HG02981 (cell line): ENCODE data around the gene CIB4.

Experiments
- ATAC-seq: cut with Tn5 transposase; IDR thresholded peaks from one replicate; pipeline ENCODE4 v1.9.1; 2021; ENCODE audit warnings: mild to moderate bottlenecking, moderate library complexity; ENCODE audit not compliant: unreplicated experiment

Gene CIB4

DNA sequence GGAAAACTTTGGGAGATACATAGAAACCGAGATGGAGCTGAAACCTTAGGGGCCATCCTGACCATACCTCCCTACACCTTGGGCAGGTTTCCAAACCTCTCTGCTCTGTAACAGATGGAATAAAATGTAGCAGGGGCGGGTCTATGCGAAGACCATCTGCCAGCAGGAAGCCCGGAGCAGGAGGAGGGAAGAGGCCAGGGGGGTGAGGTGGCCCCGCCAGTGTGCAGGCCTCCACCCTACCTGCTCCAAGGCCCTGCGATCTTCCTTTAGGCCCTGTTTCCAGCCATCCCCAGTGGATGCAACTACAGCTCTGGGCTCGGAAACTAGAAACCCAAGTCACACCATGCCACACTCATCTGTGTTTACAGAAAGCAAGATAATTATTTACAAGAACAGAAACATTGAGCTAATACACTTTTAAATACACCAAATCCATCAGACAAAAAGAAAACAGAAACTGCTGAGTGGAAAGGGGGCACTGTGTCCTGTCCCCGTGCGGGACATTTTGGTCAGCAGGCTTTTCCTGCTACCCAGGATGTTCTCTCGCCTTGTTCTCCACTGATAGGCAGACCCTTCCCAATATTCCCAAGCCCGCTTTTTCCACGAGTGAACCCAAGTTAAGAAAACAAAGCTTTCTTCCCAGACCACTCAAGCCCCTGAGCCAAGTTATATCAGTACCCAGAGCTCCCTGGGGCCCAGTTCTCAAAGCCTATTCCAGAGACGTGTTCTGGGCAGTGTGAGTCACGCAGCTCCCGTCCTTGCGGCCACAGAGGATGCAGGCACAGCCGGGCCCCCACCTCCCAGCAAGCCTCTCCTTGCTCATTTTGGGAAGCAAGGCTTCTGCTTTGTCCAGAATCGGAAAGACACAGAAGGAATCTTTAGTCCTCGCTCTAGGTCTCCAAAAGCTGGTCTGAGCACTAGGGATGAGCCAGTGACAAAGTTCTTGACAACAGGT is 17.3 kb downstream of the CIB4 start:
- no peak for ATAC-seq

- ATAC-seq, result no peak
Observed at GRCh38 chr2:26621469-26622199, 19.5 kb downstream of the CIB4 start.

DNA sequence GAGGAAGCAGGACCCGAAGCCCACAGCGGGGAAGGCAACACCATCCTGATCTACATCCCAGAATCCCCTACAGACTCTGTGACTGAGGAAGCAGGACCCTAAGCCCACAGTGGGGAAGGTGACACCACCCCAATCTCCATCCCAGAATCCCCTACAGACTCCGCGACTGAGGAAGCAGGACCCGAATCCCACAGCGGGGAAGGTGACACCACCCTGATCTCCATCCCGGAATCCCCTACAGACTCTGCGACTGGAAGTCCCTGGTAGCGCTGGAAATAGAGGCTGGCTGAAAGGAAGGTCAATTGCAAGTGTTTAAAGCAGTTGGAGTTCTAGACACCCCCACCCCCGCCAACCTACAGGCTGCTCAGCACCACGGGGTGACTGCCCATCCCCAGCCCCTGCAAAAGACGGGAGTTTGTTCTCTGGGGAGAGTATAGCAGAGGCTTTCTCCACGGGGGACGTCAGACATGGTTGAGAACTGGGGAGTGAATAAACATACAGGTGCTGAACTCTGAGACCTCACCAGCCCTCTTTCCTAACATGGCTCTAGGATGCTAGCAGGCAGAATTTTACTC is 21.0 kb downstream of the CIB4 start:
- ATAC-seq, result no peak

DNA sequence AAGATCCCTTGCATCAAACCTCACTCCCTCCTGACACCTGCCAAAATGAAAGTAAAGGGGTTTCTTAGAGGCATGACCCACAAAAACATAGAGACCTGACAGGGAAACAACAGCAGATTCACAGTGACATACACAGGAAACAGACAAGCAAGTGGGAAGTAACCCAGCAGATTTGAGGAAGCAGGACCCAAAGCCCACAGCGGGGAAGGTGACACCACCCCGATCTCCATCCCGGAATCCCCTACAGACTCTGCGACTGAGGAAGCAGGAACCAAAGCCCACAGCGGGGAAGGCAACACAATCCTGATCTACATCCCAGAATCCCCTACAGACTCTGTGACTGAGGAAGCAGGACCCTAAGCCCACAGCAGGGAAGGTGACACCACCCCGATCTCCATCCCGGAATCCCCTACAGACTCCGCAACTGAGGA is 21.6 kb downstream of the CIB4 start:
- ATAC-seq, result no peak

DNA sequence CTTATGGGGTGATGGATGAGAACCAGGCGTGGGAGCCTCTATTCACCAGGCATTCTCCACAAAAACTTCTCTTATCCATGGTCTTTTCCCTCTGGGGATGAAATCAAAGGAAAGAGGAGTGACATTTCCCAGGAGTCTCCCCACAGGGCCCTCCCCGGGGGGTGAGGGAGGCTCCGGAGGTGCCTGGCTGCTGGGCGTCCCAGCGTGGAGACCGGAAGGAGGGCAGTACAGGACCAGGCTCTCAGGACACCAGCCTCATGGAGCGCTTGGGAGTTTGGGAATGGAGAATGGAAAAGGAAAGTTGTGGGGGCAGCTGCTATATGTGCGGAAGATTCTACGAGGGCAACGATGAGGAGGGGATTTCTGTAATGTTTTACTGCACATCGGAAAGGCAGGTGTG is 22.1 kb downstream of the CIB4 start:
- no peak for ATAC-seq

- ATAC-seq, result no peak
Observed at GRCh38 chr2:26618611-26619010, 22.6 kb downstream of the CIB4 start.

DNA sequence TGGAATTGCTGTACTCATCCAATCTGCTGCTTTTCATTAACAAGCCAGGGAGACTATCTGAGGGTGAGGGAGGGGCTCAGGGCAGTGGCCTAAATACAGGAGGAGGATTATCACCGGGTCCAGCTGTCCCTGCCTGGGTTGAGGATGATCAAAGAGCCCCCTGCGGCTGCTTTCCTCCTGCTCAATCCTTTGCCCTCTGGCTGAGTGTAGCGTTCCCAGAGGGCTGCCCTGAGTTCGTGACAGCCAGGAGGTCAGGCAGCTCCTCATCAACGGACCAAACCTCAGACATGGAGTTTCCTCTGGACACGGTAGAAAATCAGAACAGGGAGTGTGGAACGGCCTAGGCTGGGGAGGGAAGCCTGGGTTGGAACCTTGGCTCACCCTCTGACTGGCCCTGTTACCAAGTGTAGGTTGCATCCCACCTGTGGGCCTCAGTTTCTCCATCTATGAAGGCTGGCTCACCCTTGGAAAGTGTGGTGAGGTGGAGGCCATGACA is 23.5 kb downstream of the CIB4 start:
- ATAC-seq, result no peak

- no peak for ATAC-seq
Observed at GRCh38 chr2:26616706-26617587, 24.2 kb downstream of the CIB4 start.

DNA sequence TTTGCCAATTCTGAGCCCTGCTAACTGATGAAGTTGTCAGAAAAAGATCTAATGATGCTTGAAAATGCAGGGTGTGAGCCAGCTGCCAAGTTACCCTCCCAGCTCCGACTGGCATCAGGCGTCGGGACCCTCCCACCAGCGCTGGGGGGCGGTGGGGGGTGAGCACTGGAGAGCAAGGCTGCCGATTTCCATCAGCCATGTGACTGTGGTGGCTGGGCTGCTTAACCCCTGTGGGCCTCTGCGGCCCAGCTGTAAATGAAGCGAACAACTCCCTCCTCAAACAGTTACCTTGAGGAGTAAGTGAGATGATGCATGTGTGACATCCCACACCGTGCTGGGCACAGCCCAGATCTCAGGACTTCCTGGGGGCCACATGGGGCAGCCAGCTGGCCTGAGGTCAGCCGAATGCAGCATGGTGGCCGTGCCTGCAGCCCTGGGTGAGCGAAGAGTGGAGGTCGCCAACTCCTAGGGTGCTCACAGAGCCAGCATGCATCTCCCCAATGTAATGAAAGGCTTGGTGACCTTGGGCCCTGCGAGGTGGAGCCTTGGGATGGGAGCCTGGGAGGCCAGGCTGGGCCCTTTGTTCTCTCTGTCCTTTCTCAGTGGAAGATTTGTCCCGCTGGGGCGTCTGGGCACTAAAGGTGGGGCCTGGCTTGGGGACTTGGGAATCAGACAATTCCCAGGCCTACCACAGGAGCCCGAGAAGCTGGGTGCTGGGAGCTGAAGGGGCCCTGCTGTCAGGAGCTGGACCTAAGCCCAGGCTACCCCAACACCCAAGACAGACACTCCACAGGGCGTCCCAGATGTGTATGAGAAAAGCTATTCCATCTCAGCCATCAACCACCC is 25.1 kb downstream of the CIB4 start:
- no peak for ATAC-seq

GRCh38 chr2:26615336-26615859 is 25.8 kb downstream of the CIB4 start:
- ATAC-seq, result no peak

GRCh38 chr2:26614216-26615138 is 26.7 kb downstream of the CIB4 start:
- ATAC-seq, result no peak

DNA sequence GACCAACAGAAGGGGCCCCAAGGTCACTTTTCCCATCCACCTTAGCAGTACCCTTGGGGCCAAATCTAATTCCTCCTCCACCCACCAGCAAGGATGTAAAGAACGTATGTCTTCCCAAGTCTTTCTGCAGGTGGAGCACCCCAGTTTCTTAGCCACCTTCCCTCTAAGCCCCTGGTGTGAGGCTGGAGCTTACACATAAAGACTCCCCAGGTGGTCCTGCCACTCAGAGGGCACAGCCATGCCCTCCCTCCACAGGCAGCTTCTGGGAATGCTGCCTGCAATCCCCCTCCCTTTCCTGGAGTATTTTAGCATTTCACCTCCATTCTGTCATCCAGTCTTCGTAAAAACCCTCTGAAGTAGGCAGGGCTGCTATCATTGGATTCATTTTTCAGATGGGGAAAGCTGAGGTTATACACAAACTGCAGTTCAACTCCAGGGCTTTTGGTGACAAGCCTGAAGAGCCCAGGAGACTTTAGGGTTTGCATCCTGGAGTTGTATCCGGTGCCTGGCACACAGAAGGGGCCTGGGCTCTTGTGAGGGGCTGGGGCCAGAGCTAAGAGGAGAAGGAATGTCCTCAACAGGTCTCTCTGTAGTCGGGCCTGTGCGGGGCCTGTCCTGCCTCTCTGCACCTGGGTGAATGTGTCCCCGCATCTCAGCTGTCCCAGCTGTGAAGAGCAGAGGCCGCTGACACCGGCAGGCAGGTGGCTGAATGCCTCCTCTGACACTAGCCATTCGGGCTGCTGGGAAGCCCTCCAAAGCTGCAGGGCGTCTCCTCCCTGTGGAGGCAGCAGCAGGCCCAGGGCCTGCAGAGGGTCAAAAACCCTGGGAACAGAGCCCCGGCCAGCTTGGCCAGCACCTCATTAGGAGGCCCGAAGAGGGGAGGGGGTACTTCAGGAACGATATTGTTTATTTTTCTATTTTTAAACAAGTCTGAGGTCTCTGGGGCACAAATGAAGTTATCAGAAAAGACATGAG is 27.6 kb downstream of the CIB4 start:
- ATAC-seq, result no peak

- ATAC-seq, result no peak
Observed at GRCh38 chr2:26612522-26613240, 28.5 kb downstream of the CIB4 start.

- no peak for ATAC-seq
Observed at GRCh38 chr2:26612034-26612433, 29.1 kb downstream of the CIB4 start.

DNA sequence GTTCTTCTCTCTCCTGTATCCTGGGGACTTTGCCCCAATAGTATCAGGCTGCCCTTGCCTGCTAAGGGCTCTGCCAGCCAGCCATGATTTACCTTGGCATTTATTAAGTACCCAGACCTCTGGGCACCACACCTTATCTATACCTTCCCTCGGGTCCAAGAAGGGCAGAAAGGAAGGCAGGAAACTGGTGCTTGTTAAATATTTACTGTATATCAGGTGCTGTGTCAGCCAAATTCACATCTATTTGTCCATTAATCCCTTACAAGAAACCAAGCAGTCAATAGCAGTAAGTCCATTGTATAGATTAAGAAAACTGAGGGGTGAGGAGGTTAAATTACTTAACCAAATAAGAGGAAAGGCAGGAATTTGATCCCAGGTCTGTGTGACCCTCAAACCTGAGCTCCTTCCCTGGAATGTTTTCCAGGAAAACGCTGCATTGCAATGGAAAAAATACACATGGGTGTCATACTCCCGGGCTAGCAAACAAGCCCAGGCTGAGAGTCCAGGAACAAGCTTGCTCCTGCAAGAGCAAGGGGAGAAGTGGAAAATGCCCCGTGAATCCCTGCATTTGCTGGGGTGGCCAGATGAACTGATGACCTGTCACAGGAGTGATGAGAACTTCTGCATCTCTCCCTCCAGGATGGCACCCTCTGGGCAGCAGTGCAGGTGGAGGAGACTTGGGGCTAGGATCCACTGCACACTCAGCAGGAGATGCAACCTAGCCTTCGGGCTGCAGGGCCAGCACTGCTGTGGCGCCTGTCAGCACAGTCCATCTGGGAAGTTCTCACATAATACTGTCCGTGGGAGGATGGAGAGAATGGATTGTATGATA is 30.4 kb downstream of the CIB4 start:
- ATAC-seq, result no peak

GRCh38 chr2:26609839-26610277 is 31.3 kb downstream of the CIB4 start:
- ATAC-seq, result no peak
